DOHH2 (cell line): ENCODE data around the gene SH2D2A.

Experiments
- H3F3A ChIP-seq: fragments of 200-600 bp; sonication (generic), shearing (Covaris generic); 2 replicates; pipeline ENCODE4 v1.6.0; 2016; ENCODE audit warnings: antibody characterized with exemption, mild to moderate bottlenecking; ENCODE audit not compliant: control insufficient read depth, insufficient read depth
- H3K27ac ChIP-seq: fragments of 200-600 bp; sonication (generic); 2 replicates; pipeline ENCODE4 v1.5.1; 2014; ENCODE audit warnings: low read depth, mild to moderate bottlenecking, low read length, moderate library complexity
- H3K27me3 ChIP-seq: fragments of 200-600 bp; sonication (generic); 2 replicates; pipeline ENCODE4 v1.6.1; 2014; ENCODE audit warnings: mild to moderate bottlenecking, low read length, mixed read lengths; ENCODE audit not compliant: control insufficient read depth
- H3K36me3 ChIP-seq: fragments of 200-600 bp; sonication (generic); 2 replicates; pipeline ENCODE4 v1.6.1; 2014; ENCODE audit warnings: mild to moderate bottlenecking, low read length, moderate library complexity, mixed read lengths; ENCODE audit not compliant: control insufficient read depth
- H3K4me1 ChIP-seq: fragments of 200-600 bp; sonication (generic); 2 replicates; pipeline ENCODE4 v1.6.1; 2014; ENCODE audit warnings: mild to moderate bottlenecking, low read length, mixed read lengths; ENCODE audit not compliant: control insufficient read depth
- H3K4me2 ChIP-seq: fragments of 200-600 bp; sonication (generic); 2 replicates; pipeline ENCODE4 v1.6.0; 2014; ENCODE audit warnings: mild to moderate bottlenecking, low read length, moderate library complexity
- H3K4me3 ChIP-seq: fragments of 200-600 bp; sonication (generic); 2 replicates; pipeline ENCODE4 v1.5.1; 2014; ENCODE audit warnings: mild to moderate bottlenecking, low read length, mixed read lengths
- H3K79me2 ChIP-seq: fragments of 200-600 bp; sonication (generic); 2 replicates; pipeline ENCODE4 v1.6.1; 2014; ENCODE audit warnings: mild to moderate bottlenecking, low read length, mixed read lengths; ENCODE audit not compliant: control insufficient read depth
- H3K9me2 ChIP-seq: fragments of 200-600 bp; sonication (generic); replicated peaks from 2 replicates; pipeline ENCODE4 v1.6.1; 2014; ENCODE audit warnings: mild to moderate bottlenecking, low read length, mixed read lengths; ENCODE audit not compliant: control insufficient read depth
- H3K9me3 ChIP-seq: fragments of 200-600 bp; sonication (generic); 2 replicates; pipeline ENCODE4 v1.6.1; 2014; ENCODE audit warnings: antibody characterized with exemption, low read length, mixed read lengths; ENCODE audit not compliant: control insufficient read depth, insufficient read depth
- H4K20me1 ChIP-seq: fragments of 200-600 bp; sonication (generic); 2 replicates; pipeline ENCODE4 v1.6.0; 2014; ENCODE audit warnings: low read depth, mild to moderate bottlenecking, antibody characterized with exemption, low read length, moderate library complexity; ENCODE audit not compliant: control insufficient read depth, insufficient read depth
- CTCF ChIP-seq: fragments of 200-600 bp; sonication (generic); IDR thresholded peaks from one replicate; pipeline ENCODE4 v1.5.1; 2014; ENCODE audit warnings: antibody characterized with exemption, mild to moderate bottlenecking, low read depth, low read length; ENCODE audit not compliant: poor library complexity, severe bottlenecking
- EZH2phosphoT487 ChIP-seq: fragments of 200-600 bp; sonication (generic); IDR thresholded peaks from 2 replicates; pipeline ENCODE4 v1.6.1; 2017; ENCODE audit warnings: borderline replicate concordance, mild to moderate bottlenecking, antibody characterized with exemption, low read length, moderate library complexity, mixed read lengths

SH2D2A gene

GRCh38 chr1:156796340-156797097, 20.1 kb downstream of the SH2D2A start:
- H3K9me2 ChIP-seq, result no peaks in the 10 kb centered on the region
- peak overlapping the region; percentile 31; the same call in 1 of the 2 replicates for H3K4me2 ChIP-seq
- no peaks in the 10 kb centered on the region; the same call in 1 of the 2 replicates for H4K20me1 ChIP-seq
- H3F3A ChIP-seq, result peaks cover 10% of the 10 kb centered on the region
- H3K27me3 ChIP-seq, result no peaks in the 10 kb centered on the region
- no peaks in the 10 kb centered on the region for H3K79me2 ChIP-seq
- no peak for TF ChIP-seq EZH2phosphoT487
- TF ChIP-seq CTCF, result no peak
- H3K4me3 ChIP-seq, result 0 out of 2 replicates have a peak overlapping the region, but pooled peaks have one; percentile 7
- H3K4me1 ChIP-seq, result peaks cover 28% of the 10 kb centered on the region
- H3K36me3 ChIP-seq, result peaks cover 91% of the 10 kb centered on the region
- no peak overlapping the region for H3K27ac ChIP-seq
- H3K9me3 ChIP-seq, result no peaks in the 10 kb centered on the region

DNA sequence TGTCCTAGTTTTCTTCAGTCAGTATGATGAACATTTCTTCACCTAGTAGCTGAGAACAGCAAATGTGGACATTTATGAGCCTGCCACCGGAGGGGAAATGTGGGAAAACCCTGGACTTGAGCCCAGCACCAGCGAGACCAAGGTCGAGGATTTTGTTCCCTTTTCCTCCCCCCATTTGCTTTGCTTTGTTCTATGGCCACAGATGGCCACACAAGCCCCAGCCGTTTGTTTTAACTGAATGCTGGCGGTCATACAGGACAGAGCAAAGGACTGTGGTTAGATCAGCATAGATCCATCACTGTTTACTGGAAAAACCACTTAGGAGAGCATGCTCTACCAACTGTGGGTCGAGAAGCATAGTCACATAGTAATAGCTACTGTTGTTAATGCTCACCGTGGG, 20.9 kb downstream of the SH2D2A start:
- no peaks in the 10 kb centered on the region; the same call in 1 of the 2 replicates for H4K20me1 ChIP-seq
- H3K27me3 ChIP-seq, result no peaks in the 10 kb centered on the region
- no peaks in the 10 kb centered on the region for H3K79me2 ChIP-seq
- no peaks in the 10 kb centered on the region for H3K9me2 ChIP-seq
- peaks cover 10% of the 10 kb centered on the region for H3F3A ChIP-seq
- H3K27ac ChIP-seq, result no peak overlapping the region
- 0 out of 2 replicates have a peak overlapping the region, but pooled peaks have one; percentile 7 for H3K4me3 ChIP-seq
- peak overlapping the region; percentile 31; the same call in 1 of the 2 replicates for H3K4me2 ChIP-seq
- H3K4me1 ChIP-seq, result peaks cover 28% of the 10 kb centered on the region
- peaks cover 91% of the 10 kb centered on the region for H3K36me3 ChIP-seq
- H3K9me3 ChIP-seq, result no peaks in the 10 kb centered on the region
- TF ChIP-seq EZH2phosphoT487, result no peak
- TF ChIP-seq CTCF, result no peak

DNA sequence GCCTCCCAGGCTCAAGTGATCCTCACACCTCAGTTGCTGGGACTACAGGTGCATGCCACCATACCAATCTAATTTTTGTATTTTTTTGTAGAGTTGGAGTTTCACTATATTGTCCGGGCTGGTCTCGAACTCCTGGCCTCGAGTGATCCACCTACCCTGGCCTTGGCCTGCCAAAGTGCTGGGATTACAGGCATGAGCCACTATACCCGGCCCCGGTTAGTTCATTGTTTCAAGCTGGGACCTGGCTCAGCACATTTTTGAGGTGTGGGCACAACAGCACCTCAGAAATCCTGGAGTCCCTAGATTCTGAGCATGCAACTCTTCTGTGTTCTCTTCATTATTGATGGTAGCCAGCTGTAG, 21.3 kb downstream of the SH2D2A start:
- Histone ChIP-seq H3K27ac (no peak overlapping the region), H3K4me1 (peaks cover 28% of the 10 kb centered on the region), H3K4me2 (no peak overlapping the region), H3F3A (peaks cover 10% of the 10 kb centered on the region), H3K4me3 (no peak overlapping the region), H3K36me3 (peaks cover 88% of the 10 kb centered on the region), H3K27me3 (no peaks in the 10 kb centered on the region), H3K9me2 (no peaks in the 10 kb centered on the region), H4K20me1 (no peaks in the 10 kb centered on the region; the same call in 1 of the 2 replicates), H3K9me3 (no peaks in the 10 kb centered on the region), H3K79me2 (no peaks in the 10 kb centered on the region)
- TF ChIP-seq EZH2phosphoT487 (no peak), CTCF (no peak)
